Measurements from ENCODE around the gene TBX3.

TBX3 gene

GRCh38 chr12:114656906-114657596 lies 26.9 kb downstream of the TBX3 start:
- Histone ChIP-seq H3K27me3 (ENCODE audit: insufficient read depth, low read depth) (no peaks in the 10 kb centered on the region), H2AFZ (ENCODE audit: low read depth) (no peak overlapping the region), H3K27ac (no peak overlapping the region), H3K4me2 (no peak overlapping the region), H3K4me1 (ENCODE audit: low read depth, poor library complexity, severe bottlenecking) (no peaks in the 10 kb centered on the region), H3K79me2 (ENCODE audit: insufficient read depth, low read depth) (no peaks in the 10 kb centered on the region), H3K4me3 (IDR thresholded peaks at IDR 0.05; ENCODE audit: insufficient read depth, low read depth, low read length) (no peak overlapping the region), H4K20me1 (ENCODE audit: insufficient read depth) (no peaks in the 10 kb centered on the region), H3K9ac (no peak overlapping the region), H3K36me3 (ENCODE audit: insufficient read depth) (no peaks in the 10 kb centered on the region)
- no peak for TF ChIP-seq CTCF (conservative IDR thresholded peaks at IDR 0.05; ENCODE audit: low read depth, low read length)

DNA sequence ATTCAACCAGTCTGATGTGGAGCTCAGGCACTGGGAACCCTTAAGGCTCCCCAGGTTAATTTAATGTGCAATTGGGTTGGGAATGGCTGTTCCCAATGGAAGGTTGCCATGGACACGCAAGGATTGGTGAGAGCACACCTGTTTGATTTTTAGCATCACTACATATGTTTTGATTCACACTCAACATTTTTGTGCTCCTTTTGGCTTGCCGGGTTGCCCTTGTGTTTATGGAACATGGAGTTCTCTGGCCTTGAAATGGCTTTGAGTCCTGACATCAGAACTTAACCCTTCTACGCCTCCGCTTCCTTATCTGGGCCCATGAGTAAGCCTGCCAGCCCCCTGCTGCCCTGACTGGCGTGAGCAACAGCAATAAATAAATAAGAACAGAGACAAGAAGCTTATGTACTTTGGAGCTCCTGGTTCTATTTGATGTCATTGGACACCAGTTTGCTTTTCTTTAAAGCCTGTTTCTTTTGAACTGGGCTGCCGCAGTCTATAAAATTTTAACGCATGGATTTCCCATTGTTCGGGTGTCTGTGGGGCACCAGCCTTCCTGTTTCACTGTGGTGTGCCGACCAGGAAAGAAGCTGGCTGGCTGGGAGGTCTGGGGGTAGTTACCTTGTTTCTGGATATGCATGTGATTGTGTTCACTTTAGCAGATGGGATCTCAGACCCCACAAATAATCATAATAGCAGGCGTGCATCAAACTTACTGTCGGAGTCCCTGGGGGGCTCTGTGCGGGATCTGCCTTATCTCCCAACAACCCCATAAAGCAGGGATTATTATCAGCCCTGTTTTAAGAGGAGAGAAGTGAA lies 27.8 kb downstream of the TBX3 start:
- TF ChIP-seq CTCF (conservative IDR thresholded peaks at IDR 0.05; ENCODE audit: low read depth, low read length): no peak
- H3K4me3 ChIP-seq (IDR thresholded peaks at IDR 0.05; ENCODE audit: insufficient read depth, low read depth, low read length): no peak overlapping the region
- H3K27ac ChIP-seq: no peak overlapping the region
- H3K27me3 ChIP-seq (ENCODE audit: insufficient read depth, low read depth): no peaks in the 10 kb centered on the region
- no peaks in the 10 kb centered on the region for H3K4me1 ChIP-seq (ENCODE audit: low read depth, poor library complexity, severe bottlenecking)
- no peaks in the 10 kb centered on the region for H3K36me3 ChIP-seq (ENCODE audit: insufficient read depth)
- H2AFZ ChIP-seq (ENCODE audit: low read depth): no peak overlapping the region
- no peaks in the 10 kb centered on the region for H3K79me2 ChIP-seq (ENCODE audit: insufficient read depth, low read depth)
- H4K20me1 ChIP-seq (ENCODE audit: insufficient read depth): no peaks in the 10 kb centered on the region
- H3K9ac ChIP-seq: no peak overlapping the region
- H3K4me2 ChIP-seq: no peak overlapping the region

- H3K36me3 ChIP-seq (ENCODE audit: insufficient read depth): no peaks in the 10 kb centered on the region
- no peak for TF ChIP-seq CTCF (conservative IDR thresholded peaks at IDR 0.05; ENCODE audit: low read depth, low read length)
- no peaks in the 10 kb centered on the region for H3K79me2 ChIP-seq (ENCODE audit: insufficient read depth, low read depth)
- H3K4me2 ChIP-seq: no peak overlapping the region
- H3K27ac ChIP-seq: no peak overlapping the region
- no peaks in the 10 kb centered on the region for H3K27me3 ChIP-seq (ENCODE audit: insufficient read depth, low read depth)
- no peak overlapping the region for H3K4me3 ChIP-seq (IDR thresholded peaks at IDR 0.05; ENCODE audit: insufficient read depth, low read depth, low read length)
- no peaks in the 10 kb centered on the region for H4K20me1 ChIP-seq (ENCODE audit: insufficient read depth)
- H2AFZ ChIP-seq (ENCODE audit: low read depth): no peak overlapping the region
- H3K4me1 ChIP-seq (ENCODE audit: low read depth, poor library complexity, severe bottlenecking): no peaks in the 10 kb centered on the region
- H3K9ac ChIP-seq: no peak overlapping the region
Measured at GRCh38 chr12:114649585-114649984, 34.4 kb downstream of the TBX3 start.

DNA sequence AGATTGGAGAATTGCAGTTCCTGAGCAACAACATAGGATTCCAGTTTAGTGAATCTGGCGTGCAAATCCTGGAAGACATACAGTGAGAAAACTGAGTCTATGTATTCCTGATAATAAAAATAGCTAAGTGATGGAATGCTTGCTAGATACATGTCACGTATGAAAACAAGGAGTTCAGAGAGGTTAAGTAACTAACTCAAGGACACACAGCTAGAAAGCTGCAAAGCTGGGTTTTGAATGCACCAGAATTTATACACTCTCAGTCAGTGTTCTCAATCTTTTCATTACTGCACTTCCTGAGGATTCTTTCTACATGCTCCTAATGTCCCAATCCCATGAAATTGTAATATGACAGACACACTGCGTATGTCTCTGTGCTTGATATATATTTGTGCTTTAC lies 35.3 kb downstream of the TBX3 start:
- H3K27ac ChIP-seq: no peak overlapping the region
- no peak overlapping the region for H3K4me2 ChIP-seq
- H4K20me1 ChIP-seq (ENCODE audit: insufficient read depth): no peaks in the 10 kb centered on the region
- H3K79me2 ChIP-seq (ENCODE audit: insufficient read depth, low read depth): no peaks in the 10 kb centered on the region
- no peak overlapping the region for H3K9ac ChIP-seq
- no peaks in the 10 kb centered on the region for H3K4me1 ChIP-seq (ENCODE audit: low read depth, poor library complexity, severe bottlenecking)
- no peak for TF ChIP-seq CTCF (conservative IDR thresholded peaks at IDR 0.05; ENCODE audit: low read depth, low read length)
- H3K27me3 ChIP-seq (ENCODE audit: insufficient read depth, low read depth): no peaks in the 10 kb centered on the region
- H2AFZ ChIP-seq (ENCODE audit: low read depth): no peak overlapping the region
- no peaks in the 10 kb centered on the region for H3K36me3 ChIP-seq (ENCODE audit: insufficient read depth)
- no peak overlapping the region for H3K4me3 ChIP-seq (IDR thresholded peaks at IDR 0.05; ENCODE audit: insufficient read depth, low read depth, low read length)

Data from KMS-11 (cell line).